H1 (cell line): ENCODE results near the gene DRAXIN. TPM values are rescaled to one million over a fixed set of nuclear protein-coding genes. Genes with fewer than 3 reads are reported as not detected.

Experiments
- CTCF ChIA-PET: fragments of 300-600 bp; sonication (Branson Sonifier 250); formaldehyde crosslinking; loops from one replicate; lab custom pipeline; 2021; ENCODE audit not compliant: partially characterized antibody; lab: Charles Lee
- POLR2A ChIA-PET: fragments of 300-600 bp; sonication (Branson Sonifier 250); formaldehyde crosslinking; loops from one replicate; lab custom pipeline; 2021; ENCODE audit warnings: inconsistent platforms; ENCODE audit not compliant: partially characterized antibody; lab: Charles Lee
- DNase-seq, 2 experiments: peaks; one replicate each; pipeline versions ENCODE4 v3.0.0 to v3.0.0-alpha.2; 2010 to 2022; ENCODE audit warnings: low spot score in 2 of 2, low read depth in 1 of 2, mixed read lengths in 1 of 2
- FAIRE-seq: peaks from 2 replicates; lab custom pipeline; 2011; peaks lifted over from hg19 to GRCh38; lab: Jason Lieb, UNC
- H2AFZ ChIP-seq: 2 replicates; pipeline ENCODE4 v1.8.1; 2012; ENCODE audit warnings: low read length, inconsistent platforms
- H2AK5ac ChIP-seq: 2 replicates; pipeline ENCODE4 v1.6.1; 2013; ENCODE audit warnings: low read depth, low read length
- H2BK120ac ChIP-seq: replicated peaks from 2 replicates; pipeline ENCODE3; 2013; ENCODE audit warnings: low read depth, low read length, inconsistent platforms
- H2BK12ac ChIP-seq: 2 replicates; pipeline ENCODE4 v1.6.1; 2013; ENCODE audit warnings: low read depth, low read length
- H2BK15ac ChIP-seq: 2 replicates; pipeline ENCODE4 v1.6.1; 2013; ENCODE audit warnings: low read length
- H2BK20ac ChIP-seq: 2 replicates; pipeline ENCODE4 v1.6.1; 2013; ENCODE audit warnings: low read length
- H2BK5ac ChIP-seq: 2 replicates; pipeline ENCODE4 v1.6.1; 2013; ENCODE audit warnings: low read depth, low read length
- H3K14ac ChIP-seq: 2 replicates; pipeline ENCODE4 v1.6.1; 2013; ENCODE audit warnings: inconsistent platforms; ENCODE audit not compliant: insufficient read length
- H3K18ac ChIP-seq: 2 replicates; pipeline ENCODE4 v1.6.1; 2013; ENCODE audit warnings: low read length; ENCODE audit errors: extremely low read depth
- H3K23ac ChIP-seq: 2 replicates; pipeline ENCODE4 v1.6.1; 2013; ENCODE audit warnings: inconsistent platforms; ENCODE audit not compliant: insufficient read length
- H3K23me2 ChIP-seq: 2 replicates; pipeline ENCODE4 v1.6.1; 2013; ENCODE audit warnings: low read depth, low read length
- H3K27ac ChIP-seq: 2 replicates; pipeline ENCODE4 v1.6.1; 2011; ENCODE audit warnings: low read depth, low read length, inconsistent platforms
- H3K27me3 ChIP-seq, 4 experiments: replicated peaks in 1 of 4; 1 replicate in 1 of 4; 2 replicates in 3 of 4; pipeline versions ENCODE4 v1.6.1 to v1.8.1; 2011 to 2013; ENCODE audit warnings: low read length in 3 of 4, mild to moderate bottlenecking in 3 of 4, inconsistent platforms in 2 of 4, mixed read lengths in 2 of 4, moderate library complexity in 1 of 4; ENCODE audit not compliant: control insufficient read depth in 3 of 4, insufficient read depth in 3 of 4; ENCODE audit errors: extremely low read depth in 1 of 4
- H3K36me3 ChIP-seq, 4 experiments: 2 replicates each; pipeline versions ENCODE4 v1.6.1 to v1.8.1; 2011 to 2013; ENCODE audit warnings: mild to moderate bottlenecking in 4 of 4, low read length in 3 of 4, moderate library complexity in 2 of 4, control low read depth in 1 of 4, inconsistent platforms in 1 of 4; ENCODE audit not compliant: insufficient read depth in 4 of 4, control insufficient read depth in 2 of 4
- H3K4ac ChIP-seq: replicated peaks from 2 replicates; pipeline ENCODE3; 2013; ENCODE audit warnings: low read length, low read depth, mixed read lengths, inconsistent platforms; ENCODE audit not compliant: insufficient read length
- H3K4me1 ChIP-seq, 4 experiments: replicated peaks in 1 of 4; 1 replicate in 1 of 4; 2 replicates in 3 of 4; pipeline versions ENCODE4 v1.6.1 to v1.8.1; 2011 to 2013; ENCODE audit warnings: low read length in 3 of 4, inconsistent platforms in 2 of 4, mixed read lengths in 1 of 4; ENCODE audit not compliant: insufficient read depth in 4 of 4, control insufficient read depth in 3 of 4
- H3K4me2 ChIP-seq, 2 experiments: 2 replicates each; pipeline versions ENCODE4 v1.6.1 to v1.8.1; 2011 to 2013; ENCODE audit warnings: low read depth in 2 of 2, low read length in 2 of 2, control low read depth in 1 of 2, inconsistent platforms in 1 of 2, mild to moderate bottlenecking in 1 of 2; ENCODE audit not compliant: insufficient read depth in 1 of 2
- H3K4me3 ChIP-seq, 4 experiments: fragments of 200-600, 300-600 bp in 1 of 4; sonication (generic), shearing (Covaris generic), sonication (Bioruptor Twin) in 1 of 4; 2 replicates each; pipeline versions ENCODE4 v1.5.1 to v1.8.1; 2011 to 2016; ENCODE audit warnings: low read length in 4 of 4, low read depth in 3 of 4, control low read depth in 2 of 4, inconsistent platforms in 2 of 4, mild to moderate bottlenecking in 2 of 4, mixed read lengths in 1 of 4, moderate library complexity in 1 of 4; ENCODE audit not compliant: insufficient read depth in 2 of 4; ENCODE audit errors: extremely low read depth in 1 of 4
- H3K56ac ChIP-seq: replicated peaks from 2 replicates; pipeline ENCODE3; 2013; ENCODE audit warnings: low read depth, mild to moderate bottlenecking, mixed read lengths, low read length, inconsistent platforms; ENCODE audit not compliant: insufficient read length
- H3K79me1 ChIP-seq: 2 replicates; pipeline ENCODE4 v1.6.1; 2013; ENCODE audit warnings: low read depth, low read length, control low read depth
- H3K79me2 ChIP-seq, 2 experiments: 2 replicates each; pipeline versions ENCODE4 v1.6.1 to v1.8.1; 2012 to 2013; ENCODE audit warnings: low read length in 2 of 2, mild to moderate bottlenecking in 2 of 2, inconsistent platforms in 1 of 2; ENCODE audit not compliant: insufficient read depth in 2 of 2, control insufficient read depth in 1 of 2
- H3K9ac ChIP-seq, 4 experiments: replicated peaks in 1 of 4; 1 replicate in 1 of 4; 2 replicates in 3 of 4; pipeline versions ENCODE4 v1.6.1 to v1.8.1; 2011 to 2013; ENCODE audit warnings: low read depth in 3 of 4, low read length in 3 of 4, control low read depth in 2 of 4, mild to moderate bottlenecking in 2 of 4, moderate library complexity in 2 of 4, inconsistent platforms in 1 of 4; ENCODE audit errors: extremely low read depth in 1 of 4
- H3K9me3 ChIP-seq, 2 experiments: 2 replicates each; pipeline versions ENCODE4 v1.6.1 to v1.8.1; 2012 to 2013; ENCODE audit warnings: mild to moderate bottlenecking in 2 of 2, moderate library complexity in 2 of 2, control low read depth in 1 of 2, inconsistent platforms in 1 of 2, low read depth in 1 of 2, low read length in 1 of 2, mixed read lengths in 1 of 2; ENCODE audit not compliant: insufficient read depth in 2 of 2
- H4K20me1 ChIP-seq, 2 experiments: replicated peaks in 1 of 2; 2 replicates each; pipeline versions ENCODE3 to v1.8.1; 2011 to 2013; ENCODE audit warnings: inconsistent platforms in 2 of 2, low read length in 2 of 2, mild to moderate bottlenecking in 1 of 2; ENCODE audit not compliant: insufficient read depth in 2 of 2, control insufficient read depth in 1 of 2
- H4K5ac ChIP-seq: 2 replicates; pipeline ENCODE4 v1.6.1; 2013; ENCODE audit warnings: low read length, low read depth, mixed read lengths, inconsistent platforms; ENCODE audit not compliant: insufficient read length
- H4K8ac ChIP-seq: 2 replicates; pipeline ENCODE4 v1.8.0; 2013; ENCODE audit warnings: mild to moderate bottlenecking, moderate library complexity, low read length, inconsistent platforms; ENCODE audit not compliant: insufficient read depth; ENCODE audit errors: extremely low read depth
- H4K91ac ChIP-seq: replicated peaks from 2 replicates; pipeline ENCODE3; 2013; ENCODE audit warnings: low read length, mixed read lengths, inconsistent platforms; ENCODE audit not compliant: insufficient read length
- SP4 ChIP-seq: IDR thresholded peaks from 2 replicates; pipeline ENCODE4 v1.6.1; 2012; ENCODE audit warnings: low read length, inconsistent platforms
- WGBS, 2 experiments: shearing (Covaris generic) in 1 of 2; methylation state at CpG; one replicate each; pipeline versions ENCODE4 v1.1.6 to v1.1.7; 2013 to 2015; ENCODE audit warnings: low lambda C conversion rate in 2 of 2, mixed read lengths in 2 of 2, inconsistent platforms in 1 of 2, low coverage in 1 of 2, missing lambda C conversion rate in 1 of 2; ENCODE audit not compliant: insufficient replicate concordance in 2 of 2, insufficient coverage in 1 of 2, insufficient read length in 1 of 2; ENCODE audit errors: extremely low coverage in 1 of 2, missing lambda C conversion rate in 1 of 2; 5-methylcytosine and 5-hydroxymethylcytosine counted together
- polyA plus RNA-seq, 7 experiments: library from polyadenylated mRNA; depleted of rRNA in 3 of 7; stranded (reverse) in 5 of 7; unstranded in 2 of 7; fragments of >200 nt in 5 of 7; fragments of 200-250 nt in 2 of 7; gene quantifications; 1 replicate in 5 of 7; 2 replicates in 1 of 7; 4 replicates in 1 of 7; pipeline versions ENCODE4 v1.2.1 to v1.2.3, GENCODE V29; 2011 to 2013; ENCODE audit warnings: missing spikeins in 2 of 7, mixed read lengths in 2 of 7
- total RNA-seq: library from RNA; stranded (reverse); fragmentation: NEBNext Ultra II Directional; extraction: Animal tissue kit (Norgen Biotek cat#: 25700); gene quantifications from 2 replicates; pipeline ENCODE4 v1.2.1, GENCODE V29; 2021
- TF ChIP-seq, protein P1 (sequence below), 3 experiments: IDR thresholded peaks; 1 replicate in 2 of 3; 2 replicates in 1 of 3; pipeline versions ENCODE4 v1.5.1 to v1.6.1; 2011; ENCODE audit warnings: low read length in 3 of 3, mild to moderate bottlenecking in 3 of 3, inconsistent platforms in 2 of 3, low read depth in 1 of 3, moderate library complexity in 1 of 3; ENCODE audit not compliant: insufficient read depth in 1 of 3; ENCODE audit errors: control extremely low read depth in 1 of 3

Gene DRAXIN
- total and polyA plus RNA-seq, 2 of the 8 experiments (the other 6 are each of a cell fraction or from before 2014, with no cell fraction given): 4.6 to 17.6 TPM

- Histone ChIP-seq H3K27ac (no peak overlapping the region), H3K4ac (no peak overlapping the region), H3K79me2 (no peaks in the 10 kb centered on the region), H4K91ac (no peak overlapping the region), H3K9me3 (no peaks in the 10 kb centered on the region), H4K5ac (no peak overlapping the region), H3K36me3 (no peaks in the 10 kb centered on the region; a peak in 1 of 8 replicates), H3K4me3 (no peak overlapping the region), H4K8ac (no peak overlapping the region), H3K4me1 (peaks cover 0 to 16% (median 12%) of the 10 kb centered on the region in 4 experiments; a peak in 6 of 7 replicates), H2AK5ac (no peak overlapping the region), H3K14ac (no peak overlapping the region), H3K23ac (no peak overlapping the region), H2BK12ac (no peak overlapping the region), H3K27me3 (no peaks in the 10 kb centered on the region), H4K20me1 (peaks cover 1 to 3% of the 10 kb centered on the region in 2 experiments), H3K23me2 (no peaks in the 10 kb centered on the region; the same call in 1 of the 2 replicates), H3K4me2 (no peak overlapping the region), H3K9ac (no peak overlapping the region), H2BK20ac (no peak overlapping the region)
- 93% methylated on average over 5 of the region's 5 CpGs; no CpG with 5 or more reads in 1 of the 2 experiments for WGBS, 2 experiments
- FAIRE-seq: no peak
- DNase-seq: no peak
- TF ChIP-seq SP4: no peak
- TF ChIP-seq, protein P1, sequence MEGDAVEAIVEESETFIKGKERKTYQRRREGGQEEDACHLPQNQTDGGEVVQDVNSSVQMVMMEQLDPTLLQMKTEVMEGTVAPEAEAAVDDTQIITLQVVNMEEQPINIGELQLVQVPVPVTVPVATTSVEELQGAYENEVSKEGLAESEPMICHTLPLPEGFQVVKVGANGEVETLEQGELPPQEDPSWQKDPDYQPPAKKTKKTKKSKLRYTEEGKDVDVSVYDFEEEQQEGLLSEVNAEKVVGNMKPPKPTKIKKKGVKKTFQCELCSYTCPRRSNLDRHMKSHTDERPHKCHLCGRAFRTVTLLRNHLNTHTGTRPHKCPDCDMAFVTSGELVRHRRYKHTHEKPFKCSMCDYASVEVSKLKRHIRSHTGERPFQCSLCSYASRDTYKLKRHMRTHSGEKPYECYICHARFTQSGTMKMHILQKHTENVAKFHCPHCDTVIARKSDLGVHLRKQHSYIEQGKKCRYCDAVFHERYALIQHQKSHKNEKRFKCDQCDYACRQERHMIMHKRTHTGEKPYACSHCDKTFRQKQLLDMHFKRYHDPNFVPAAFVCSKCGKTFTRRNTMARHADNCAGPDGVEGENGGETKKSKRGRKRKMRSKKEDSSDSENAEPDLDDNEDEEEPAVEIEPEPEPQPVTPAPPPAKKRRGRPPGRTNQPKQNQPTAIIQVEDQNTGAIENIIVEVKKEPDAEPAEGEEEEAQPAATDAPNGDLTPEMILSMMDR (IDR thresholded peaks at IDR 0.05; ENCODE audit: control extremely low read depth in 1 of 3, insufficient read depth in 1 of 3, low read depth in 1 of 3, low read length in 3 of 3): no peak
- TF ChIP-seq, all 59 proteins: peak for 0
- H2BK5ac ChIP-seq: no peak overlapping the region
- no peak overlapping the region for H2BK15ac ChIP-seq
- no peaks in the 10 kb centered on the region for H3K79me1 ChIP-seq
- POLR2A ChIA-PET: interaction anchor here (0.5 to 1.2 kb wide), 5 partner anchors 8 to 614 kb away, joined by 3 to 4 read pairs (median 3); no protein-coding TSS in a partner anchor
- H3K56ac ChIP-seq: no peak overlapping the region
- CTCF ChIA-PET: interaction anchor here (0.6 to 6.3 kb wide), 49 partner anchors 8 to 404 kb away, joined by 3 to 66 read pairs (median 4); partner anchors contain the start of genes AGTRAP, DISP3 and FBXO6
- no peak overlapping the region for H2AFZ ChIP-seq
- H3K18ac ChIP-seq: no peak overlapping the region
- H2BK120ac ChIP-seq: no peak overlapping the region
These were observed 46.2 kb upstream of the DRAXIN start for GRCh38 chr1:11645270-11645669.
